Urinary bladder (tissue), 4 donors: ENCODE measurements around the gene MACC1. TPM values are rescaled to one million over a fixed set of nuclear protein-coding genes. Genes with fewer than 3 reads are reported as not detected.

Experiments used
- DNase-seq: peaks from one replicate; pipeline ENCODE4 v3.0.0-alpha.2; 2015; ENCODE audit errors: extremely low spot score
- H3K27ac ChIP-seq: one replicate; pipeline ENCODE4 v1.5.1; 2013; ENCODE audit warnings: low read depth, mild to moderate bottlenecking, moderate library complexity
- H3K36me3 ChIP-seq: one replicate; pipeline ENCODE4 v1.6.1; 2013; ENCODE audit warnings: mild to moderate bottlenecking, moderate library complexity; ENCODE audit not compliant: insufficient read depth
- H3K4me1 ChIP-seq: one replicate; pipeline ENCODE4 v1.6.1; 2013; ENCODE audit warnings: mild to moderate bottlenecking, moderate library complexity; ENCODE audit not compliant: insufficient read depth
- H3K4me3 ChIP-seq: one replicate; pipeline ENCODE4 v1.5.1; 2013; ENCODE audit warnings: low read depth, low read length
- WGBS: extraction: QIAGEN DNeasy Blood & Tissue Kit; methylation state at CpG from one replicate; pipeline ENCODE4 v1.1.7; 2013; 5-methylcytosine and 5-hydroxymethylcytosine counted together
- polyA plus RNA-seq: library from polyadenylated mRNA; stranded (reverse); fragments of 200-250 nt; gene quantifications from one replicate; pipeline ENCODE4 v1.2.3, GENCODE V29; 2013
- total RNA-seq: library from RNA; depleted of rRNA; stranded (reverse); fragments of >200 nt; gene quantifications from one replicate; pipeline ENCODE4 v1.2.3, GENCODE V29; 2014
- donor health status: healthy with polysubstance abuse.
- donor health status: healthy.

The MACC1 gene
- total and polyA plus RNA-seq, 2 donors, result 0.32 to 7.1 TPM

- no peaks in the 10 kb centered on the region for H3K36me3 ChIP-seq
- no peak overlapping the region for H3K4me3 ChIP-seq
- no peak for DNase-seq
- H3K4me1 ChIP-seq, result no peaks in the 10 kb centered on the region
- no peak overlapping the region for H3K27ac ChIP-seq
- WGBS, result 89% methylated on average over 2 of the region's 2 CpGs
Measured at GRCh38 chr7:20206104-20206896, 10.9 kb downstream of the MACC1 start.

- 63% methylated on average over 4 of the region's 4 CpGs for WGBS
- Histone ChIP-seq H3K36me3 (no peaks in the 10 kb centered on the region), H3K27ac (no peak overlapping the region), H3K4me3 (no peak overlapping the region), H3K4me1 (no peaks in the 10 kb centered on the region)
- no peak for DNase-seq
Measured at GRCh38 chr7:20203316-20203715, 13.9 kb downstream of the MACC1 start.

- H3K36me3 ChIP-seq, result no peaks in the 10 kb centered on the region
- H3K27ac ChIP-seq, result no peak overlapping the region
- 76% methylated on average over 3 of the region's 3 CpGs for WGBS
- no peak for DNase-seq
- H3K4me1 ChIP-seq, result no peaks in the 10 kb centered on the region
- H3K4me3 ChIP-seq, result no peak overlapping the region
Measured at GRCh38 chr7:20201380-20201779, 15.8 kb downstream of the MACC1 start.

GRCh38 chr7:20200971-20201370 lies 16.2 kb downstream of the MACC1 start:
- Histone ChIP-seq H3K4me1 (no peaks in the 10 kb centered on the region), H3K4me3 (no peak overlapping the region), H3K27ac (no peak overlapping the region), H3K36me3 (no peaks in the 10 kb centered on the region)
- no peak for DNase-seq

GRCh38 chr7:20200361-20200760 lies 16.8 kb downstream of the MACC1 start:
- Histone ChIP-seq H3K36me3 (no peaks in the 10 kb centered on the region), H3K4me1 (no peaks in the 10 kb centered on the region)

GRCh38 chr7:20199015-20199737 lies 18.0 kb downstream of the MACC1 start:
- DNase-seq, result peak; percentile 21
- Histone ChIP-seq H3K4me3 (no peak overlapping the region), H3K27ac (no peak overlapping the region), H3K4me1 (no peaks in the 10 kb centered on the region), H3K36me3 (no peaks in the 10 kb centered on the region)
- 59% methylated on average over 2 of the region's 2 CpGs for WGBS

More at GRCh38 chr7:20200361-20200760, 16.8 kb downstream of the MACC1 start:
- WGBS, result 60% methylated on average over 3 of the region's 3 CpGs
- no peak for DNase-seq
- Histone ChIP-seq H3K27ac (peak overlapping the region; percentile 23), H3K4me3 (no peak overlapping the region)

- peak overlapping the region; percentile 7 for H3K27ac ChIP-seq
- H3K4me3 ChIP-seq, result no peak overlapping the region
- H3K36me3 ChIP-seq, result no peaks in the 10 kb centered on the region
- DNase-seq, result no peak
- no peaks in the 10 kb centered on the region for H3K4me1 ChIP-seq
- WGBS, result 73% methylated on average over 1 of the region's 1 CpG
Measured at GRCh38 chr7:20198260-20198659, 18.9 kb downstream of the MACC1 start.

GRCh38 chr7:20197837-20198236 lies 19.3 kb downstream of the MACC1 start:
- H3K4me1 ChIP-seq, result no peaks in the 10 kb centered on the region
- no peak for DNase-seq
- no peak overlapping the region for H3K4me3 ChIP-seq
- H3K36me3 ChIP-seq, result no peaks in the 10 kb centered on the region
- H3K27ac ChIP-seq, result peak overlapping the region; percentile 7

GRCh38 chr7:20197125-20197748 lies 19.9 kb downstream of the MACC1 start:
- H3K4me1 ChIP-seq, result no peaks in the 10 kb centered on the region
- H3K27ac ChIP-seq, result no peak overlapping the region
- no peaks in the 10 kb centered on the region for H3K36me3 ChIP-seq
- WGBS, result 47% methylated on average over 4 of the region's 4 CpGs
- no peak overlapping the region for H3K4me3 ChIP-seq
- no peak for DNase-seq

GRCh38 chr7:20194343-20194995 lies 22.7 kb downstream of the MACC1 start:
- H3K4me3 ChIP-seq, result no peak overlapping the region
- peaks cover 3% of the 10 kb centered on the region for H3K4me1 ChIP-seq
- H3K27ac ChIP-seq, result no peak overlapping the region
- DNase-seq, result no peak
- H3K36me3 ChIP-seq, result no peaks in the 10 kb centered on the region
- WGBS, result 64% methylated on average over 4 of the region's 4 CpGs

GRCh38 chr7:20193873-20194272 lies 23.3 kb downstream of the MACC1 start:
- Histone ChIP-seq H3K36me3 (no peaks in the 10 kb centered on the region), H3K27ac (no peak overlapping the region), H3K4me3 (no peak overlapping the region), H3K4me1 (peaks cover 3% of the 10 kb centered on the region)
- WGBS, result 74% methylated on average over 6 of the region's 6 CpGs
- no peak for DNase-seq

GRCh38 chr7:20193242-20193777 lies 23.9 kb downstream of the MACC1 start:
- 17% methylated on average over 1 of the region's 1 CpG for WGBS
- H3K4me1 ChIP-seq, result peaks cover 3% of the 10 kb centered on the region
- no peak for DNase-seq
- H3K4me3 ChIP-seq, result no peak overlapping the region
- H3K36me3 ChIP-seq, result no peaks in the 10 kb centered on the region
- H3K27ac ChIP-seq, result no peak overlapping the region

- Histone ChIP-seq H3K36me3 (no peaks in the 10 kb centered on the region), H3K4me1 (peaks cover 3% of the 10 kb centered on the region)
Measured at GRCh38 chr7:20191391-20191869, 25.8 kb downstream of the MACC1 start.

More at GRCh38 chr7:20191391-20191869, 25.8 kb downstream of the MACC1 start:
- 84% methylated on average over 11 of the region's 11 CpGs for WGBS
- no peak overlapping the region for H3K27ac ChIP-seq
- no peak for DNase-seq
- no peak overlapping the region for H3K4me3 ChIP-seq
